Measurements from ENCODE around the gene RAB18.

The RAB18 gene

DNA sequence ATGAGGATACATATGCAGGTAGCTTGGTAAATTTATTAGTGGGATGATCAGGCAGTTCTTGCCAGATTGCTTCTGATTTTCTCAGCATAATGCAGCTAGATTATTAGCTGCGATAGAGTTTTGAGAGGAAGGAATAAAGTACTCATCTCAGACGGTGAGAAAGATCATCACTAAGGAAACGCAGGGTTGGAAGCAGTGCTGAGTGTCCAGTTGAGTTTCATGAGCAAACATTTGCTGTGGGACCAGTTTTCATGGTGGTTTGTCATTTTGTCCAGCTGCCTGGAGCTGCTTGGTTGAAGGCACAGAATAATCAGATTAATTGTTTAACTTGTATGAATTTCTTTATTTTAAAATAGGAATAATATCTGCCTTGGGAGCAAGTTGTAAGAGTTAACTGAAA, 33.1 kb downstream of the RAB18 start:
- intact Hi-C loops (cut with DNase I; ENCODE audit: low total_unique reads), result no loop called here
- Histone ChIP-seq H3K27ac (no peak overlapping the region), H3K36me3 (peaks cover 25 to 45% (median 41%) of the 10 kb centered on the region in 3 donors), H3K4me1 (no peaks in the 10 kb centered on the region), H3K9me3 (no peaks in the 10 kb centered on the region), H3K27me3 (no peaks in the 10 kb centered on the region), H3K4me3 (no peak overlapping the region)
- TF ChIP-seq, protein P1, sequence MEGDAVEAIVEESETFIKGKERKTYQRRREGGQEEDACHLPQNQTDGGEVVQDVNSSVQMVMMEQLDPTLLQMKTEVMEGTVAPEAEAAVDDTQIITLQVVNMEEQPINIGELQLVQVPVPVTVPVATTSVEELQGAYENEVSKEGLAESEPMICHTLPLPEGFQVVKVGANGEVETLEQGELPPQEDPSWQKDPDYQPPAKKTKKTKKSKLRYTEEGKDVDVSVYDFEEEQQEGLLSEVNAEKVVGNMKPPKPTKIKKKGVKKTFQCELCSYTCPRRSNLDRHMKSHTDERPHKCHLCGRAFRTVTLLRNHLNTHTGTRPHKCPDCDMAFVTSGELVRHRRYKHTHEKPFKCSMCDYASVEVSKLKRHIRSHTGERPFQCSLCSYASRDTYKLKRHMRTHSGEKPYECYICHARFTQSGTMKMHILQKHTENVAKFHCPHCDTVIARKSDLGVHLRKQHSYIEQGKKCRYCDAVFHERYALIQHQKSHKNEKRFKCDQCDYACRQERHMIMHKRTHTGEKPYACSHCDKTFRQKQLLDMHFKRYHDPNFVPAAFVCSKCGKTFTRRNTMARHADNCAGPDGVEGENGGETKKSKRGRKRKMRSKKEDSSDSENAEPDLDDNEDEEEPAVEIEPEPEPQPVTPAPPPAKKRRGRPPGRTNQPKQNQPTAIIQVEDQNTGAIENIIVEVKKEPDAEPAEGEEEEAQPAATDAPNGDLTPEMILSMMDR (IDR thresholded peaks at IDR 0.05), result no peak
- no peak for DNase-seq

DNA sequence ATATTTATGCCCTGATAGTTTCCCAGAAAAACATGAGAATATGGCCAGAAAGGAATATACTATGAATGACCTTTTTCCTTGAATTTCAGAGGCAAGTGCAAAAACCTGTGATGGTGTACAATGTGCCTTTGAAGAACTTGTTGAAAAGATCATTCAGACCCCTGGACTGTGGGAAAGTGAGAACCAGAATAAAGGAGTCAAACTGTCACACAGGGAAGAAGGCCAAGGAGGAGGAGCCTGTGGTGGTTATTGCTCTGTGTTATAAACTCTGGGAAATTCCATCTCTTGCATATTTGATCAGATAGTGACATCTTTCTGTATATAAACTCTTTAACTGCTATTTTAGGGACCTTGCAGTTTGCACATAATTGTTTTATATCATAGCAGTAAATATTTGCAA, 33.7 kb downstream of the RAB18 start:
- H3K9me3 ChIP-seq, result no peaks in the 10 kb centered on the region
- no peak overlapping the region for H3K4me3 ChIP-seq
- intact Hi-C loops (cut with DNase I; ENCODE audit: low total_unique reads), result no loop called here
- TF ChIP-seq, protein P1 (IDR thresholded peaks at IDR 0.05), result no peak
- no peak for DNase-seq
- H3K27me3 ChIP-seq, result no peaks in the 10 kb centered on the region
- H3K36me3 ChIP-seq, result peaks cover 27 to 51% (median 47%) of the 10 kb centered on the region in 3 donors
- no peak overlapping the region for H3K27ac ChIP-seq
- H3K4me1 ChIP-seq, result no peaks in the 10 kb centered on the region

DNA sequence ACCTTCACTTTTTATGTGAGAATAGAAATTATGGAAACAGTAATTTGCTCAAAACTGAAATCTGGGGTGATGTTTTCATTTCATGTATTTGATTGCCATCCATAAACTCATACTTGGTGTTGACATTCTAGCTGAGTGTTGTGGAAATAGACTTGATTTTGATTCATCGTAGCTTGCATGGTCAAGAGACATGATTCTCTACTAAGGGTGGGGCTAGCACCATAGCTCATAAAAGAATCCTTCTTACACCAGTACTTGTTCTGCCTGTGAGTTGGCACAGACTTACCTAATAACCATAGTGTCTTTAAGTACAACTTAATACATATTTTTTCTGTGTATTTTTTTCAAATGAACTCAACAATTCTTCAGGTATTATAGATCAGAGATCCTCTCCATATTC, 36.6 kb downstream of the RAB18 start:
- intact Hi-C loops (cut with DNase I; ENCODE audit: low total_unique reads), result no loop called here
- no peaks in the 10 kb centered on the region for H3K27me3 ChIP-seq
- no peak for DNase-seq
- H3K4me3 ChIP-seq, result no peak overlapping the region
- no peak overlapping the region for H3K27ac ChIP-seq
- H3K4me1 ChIP-seq, result no peaks in the 10 kb centered on the region
- H3K9me3 ChIP-seq, result no peaks in the 10 kb centered on the region
- TF ChIP-seq, protein P1 (IDR thresholded peaks at IDR 0.05), result no peak
- H3K36me3 ChIP-seq, result peaks cover 25 to 43% (median 33%) of the 10 kb centered on the region in 3 donors

DNA sequence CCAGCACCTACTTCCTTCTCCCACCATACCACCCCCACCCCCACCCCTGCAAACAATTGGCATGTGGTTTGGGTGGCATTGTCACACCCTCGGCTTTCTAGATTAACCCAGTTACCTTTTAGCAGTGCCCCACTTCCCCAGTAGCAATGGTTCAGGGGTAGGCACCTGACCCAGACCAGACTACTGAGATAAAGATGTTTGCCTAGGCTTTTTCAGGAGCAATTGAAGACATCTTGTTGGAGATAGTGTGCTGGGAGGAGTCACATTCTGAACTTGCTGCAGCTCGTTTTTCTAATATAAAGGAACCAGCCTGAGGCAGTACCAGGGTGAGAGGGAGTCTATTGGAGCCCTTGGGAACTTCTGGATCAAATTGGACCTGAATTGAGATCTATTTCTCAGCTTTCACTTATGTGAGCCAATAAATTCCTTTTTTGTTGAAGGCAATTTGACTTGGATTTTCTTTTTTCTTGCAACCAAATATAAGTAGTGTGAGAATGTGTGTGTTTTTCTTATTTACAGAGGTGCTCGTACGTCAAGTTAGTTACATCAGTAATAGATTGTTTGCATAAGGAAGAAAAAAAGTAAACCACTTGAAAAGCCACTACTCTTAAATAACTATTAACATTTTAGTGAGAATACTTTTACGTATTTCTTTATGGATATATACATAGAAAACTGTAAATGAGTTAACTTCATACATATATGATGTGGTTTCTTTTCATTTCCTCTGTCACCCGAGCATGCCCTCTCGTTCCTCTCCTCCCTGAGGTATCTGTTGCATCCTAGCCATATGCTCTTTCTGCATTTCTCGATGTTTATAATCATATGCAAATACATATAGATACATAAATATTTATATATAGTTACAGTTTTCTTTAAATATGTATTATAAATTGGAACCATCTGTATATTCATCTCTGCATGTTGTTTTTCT, 38.0 kb downstream of the RAB18 start:
- intact Hi-C loops (cut with DNase I; ENCODE audit: low total_unique reads), result no loop called here
- Histone ChIP-seq H3K4me1 (no peaks in the 10 kb centered on the region), H3K36me3 (peaks cover 25 to 40% (median 33%) of the 10 kb centered on the region in 3 donors)

DNA sequence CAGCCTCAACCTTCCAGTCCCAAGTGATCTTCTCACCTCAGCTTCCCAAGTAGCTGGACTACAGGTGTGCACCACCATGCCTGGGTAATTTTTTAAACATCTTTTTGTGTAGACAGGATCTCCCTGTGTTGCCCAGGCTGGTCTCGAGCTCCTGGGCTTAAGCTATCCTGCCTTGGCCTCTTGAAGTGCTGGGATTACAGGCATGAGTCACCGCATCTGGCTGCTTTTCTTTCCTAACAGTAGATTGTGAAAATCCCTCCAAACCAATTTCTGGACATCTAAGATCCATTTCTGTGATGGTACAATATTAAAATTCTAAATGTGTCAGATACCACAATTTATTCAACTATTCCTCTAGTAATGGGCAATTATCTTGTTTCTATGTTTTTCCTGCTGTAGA, 38.7 kb downstream of the RAB18 start:
- H3K4me1 ChIP-seq, result no peaks in the 10 kb centered on the region
- H3K9me3 ChIP-seq, result no peaks in the 10 kb centered on the region
- TF ChIP-seq, protein P1 (IDR thresholded peaks at IDR 0.05), result no peak
- intact Hi-C loops (cut with DNase I; ENCODE audit: low total_unique reads), result no loop called here
- no peaks in the 10 kb centered on the region for H3K27me3 ChIP-seq
- no peak overlapping the region for H3K4me3 ChIP-seq
- no peak overlapping the region for H3K27ac ChIP-seq
- no peak for DNase-seq
- H3K36me3 ChIP-seq, result peaks cover 22 to 46% (median 31%) of the 10 kb centered on the region in 3 donors

More for the DNA sequence above, 38.0 kb downstream of the RAB18 start:
- Histone ChIP-seq H3K27ac (no peak overlapping the region), H3K9me3 (no peaks in the 10 kb centered on the region), H3K4me3 (no peak overlapping the region), H3K27me3 (no peaks in the 10 kb centered on the region)
- TF ChIP-seq, protein P1 (IDR thresholded peaks at IDR 0.05), result no peak
- no peak for DNase-seq

Data from tibial artery (tissue), 4 donors.